HepG2 (cell line): ENCODE data around the gene COL9A2. TPM values are rescaled to one million over a fixed set of nuclear protein-coding genes. Genes with fewer than 3 reads are reported as not detected.

Experiments used
- BORCS8-MEF2B ChIP-seq: sonication (generic); formaldehyde crosslinking; IDR thresholded peaks from 2 replicates; pipeline ENCODE4 v1.8.0; 2022; ENCODE audit warnings: mild to moderate bottlenecking, missing genetic modification reagents
- CBX5 ChIP-seq: sonication (generic); formaldehyde crosslinking; IDR thresholded peaks from 2 replicates; pipeline ENCODE4 v1.4.0; 2020; ENCODE audit warnings: missing genetic modification reagents, borderline replicate concordance
- CENPX ChIP-seq: sonication (generic); formaldehyde crosslinking; IDR thresholded peaks from 2 replicates; pipeline ENCODE4 v1.9.0; 2021; ENCODE audit warnings: mild to moderate bottlenecking, missing genetic modification reagents, moderate library complexity
- DRAP1 ChIP-seq: IDR thresholded peaks from 2 replicates; pipeline ENCODE4 v1.6.1; 2016; ENCODE audit warnings: missing genetic modification reagents, missing compliant biosample characterization
- DZIP1 ChIP-seq: sonication (generic); formaldehyde crosslinking; IDR thresholded peaks from 2 replicates; pipeline ENCODE4 v1.5.0; 2020; ENCODE audit warnings: mild to moderate bottlenecking, missing genetic modification reagents
- ETV5 ChIP-seq: IDR thresholded peaks from 2 replicates; pipeline ENCODE4 v1.6.1; 2018; ENCODE audit warnings: missing biosample characterization, missing genetic modification reagents, inconsistent platforms, borderline replicate concordance
- HES4 ChIP-seq: sonication (generic); formaldehyde crosslinking; IDR thresholded peaks from 2 replicates; pipeline ENCODE4 v1.9.0; 2021; ENCODE audit warnings: mild to moderate bottlenecking, missing genetic modification reagents, borderline replicate concordance
- MIXL1 ChIP-seq: IDR thresholded peaks from 2 replicates; pipeline ENCODE4 v1.6.1; 2016
- SRF ChIP-seq: IDR thresholded peaks from 2 replicates; pipeline ENCODE4 v1.6.1; 2011; ENCODE audit warnings: mild to moderate bottlenecking, low read depth, low read length, moderate library complexity
- SYNCRIP ChIP-seq: fragments of 200-400 bp; formaldehyde crosslinking; IDR thresholded peaks from 2 replicates; pipeline ENCODE4 v1.6.1; 2018; ENCODE audit warnings: mild to moderate bottlenecking, low read depth, low read length; ENCODE audit not compliant: insufficient read depth
- ZFP82 ChIP-seq: sonication (generic); formaldehyde crosslinking; IDR thresholded peaks from 2 replicates; pipeline ENCODE4 v1.5.1; 2020; ENCODE audit warnings: mild to moderate bottlenecking, missing genetic modification reagents, borderline replicate concordance
- ZMYM4 ChIP-seq: sonication (generic); formaldehyde crosslinking; IDR thresholded peaks from 2 replicates; pipeline ENCODE4 v1.8.1; 2023; ENCODE audit warnings: mild to moderate bottlenecking, missing genetic modification reagents
- ZNF264 ChIP-seq: sonication (generic); formaldehyde crosslinking; IDR thresholded peaks from 2 replicates; pipeline ENCODE4 v1.4.0; 2020; ENCODE audit warnings: missing genetic modification reagents
- ZNF75D ChIP-seq: sonication (generic); formaldehyde crosslinking; IDR thresholded peaks from 2 replicates; pipeline ENCODE4 v1.8.1; 2023; ENCODE audit warnings: missing genetic modification reagents, mild to moderate bottlenecking, borderline replicate concordance
- ZNF772 ChIP-seq: sonication (generic); formaldehyde crosslinking; IDR thresholded peaks from 2 replicates; pipeline ENCODE4 v1.5.0; 2020; ENCODE audit warnings: mild to moderate bottlenecking, missing genetic modification reagents
- polyA plus RNA-seq, 8 experiments: library from polyadenylated mRNA; depleted of rRNA in 3 of 8; stranded (reverse) in 7 of 8; unstranded in 1 of 8; fragments of >200 nt; fragmentation: Illumina TruSeq in 4 of 8; extraction: Trizol in 4 of 8; gene quantifications; 2 replicates each; pipeline versions ENCODE4 v1.2.1 to v1.2.3, GENCODE V29; 2011 to 2016; ENCODE audit warnings: low read depth in 4 of 8, missing spikeins in 1 of 8, mixed read lengths in 1 of 8; ENCODE audit not compliant: insufficient read depth in 1 of 8
- total RNA-seq, 5 experiments: library from RNA; depleted of rRNA; stranded (reverse); fragments of >200 nt; fragmentation: Illumina TruSeq; extraction: Trizol; gene quantifications; 2 replicates each; pipeline ENCODE4 v1.2.3, GENCODE V29; 2016; ENCODE audit warnings: low read depth in 1 of 5
- TF ChIP-seq, protein P1 (sequence below): sonication (generic); formaldehyde crosslinking; IDR thresholded peaks from 2 replicates; pipeline ENCODE4 v1.4.0; 2020; ENCODE audit warnings: missing genetic modification reagents
- TF ChIP-seq, protein P2 (sequence below): sonication (generic); formaldehyde crosslinking; conservative IDR thresholded peaks from 2 replicates; pipeline ENCODE4 v1.4.0; 2020; ENCODE audit warnings: missing genetic modification reagents

COL9A2 gene
- total and polyA plus RNA-seq, 2 of the 13 experiments (the other 11 are each of a cell fraction or from before 2014, with no cell fraction given), result 20.2 to 26.9 TPM

DNA sequence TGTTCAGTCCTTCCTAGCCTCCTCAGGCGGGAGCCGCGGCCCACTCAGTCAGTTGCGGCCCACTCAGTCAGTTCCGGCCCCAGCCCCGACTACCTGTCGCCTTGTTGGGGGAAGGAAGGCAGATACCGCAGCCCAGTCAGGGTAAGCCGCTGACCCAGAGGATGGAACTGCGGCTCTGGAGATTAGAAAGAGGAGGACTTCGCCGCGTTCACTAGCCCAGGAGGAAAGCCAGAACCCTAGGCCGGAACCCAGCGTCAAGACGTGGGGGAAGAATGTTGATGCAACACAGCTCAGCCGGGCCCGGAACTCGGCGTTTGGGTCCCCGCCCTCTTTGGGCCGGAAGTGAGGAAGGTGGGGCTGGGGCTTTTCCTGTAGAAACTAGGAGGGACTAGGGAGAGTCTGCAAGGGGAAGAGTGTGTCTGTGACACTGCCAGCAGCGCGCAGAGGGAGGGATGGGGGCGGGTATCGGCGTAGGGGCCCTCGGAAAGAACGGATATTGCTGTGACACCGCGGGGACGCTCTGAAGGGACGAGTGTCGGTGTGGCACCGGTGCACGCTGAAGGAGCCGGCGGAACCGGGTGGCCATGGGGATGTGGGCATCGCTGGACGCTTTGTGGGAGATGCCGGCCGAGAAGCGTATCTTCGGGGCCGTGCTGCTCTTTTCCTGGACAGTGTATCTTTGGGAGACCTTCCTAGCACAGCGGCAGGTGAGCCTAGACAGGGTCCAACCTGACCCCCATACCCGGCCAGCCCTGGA lies 59.2 kb downstream of the COL9A2 start, which contains the start of gene ZMPSTE24 (continued):
- peak; percentile 84; the same call in 1 of the 2 replicates for TF ChIP-seq ZMYM4
- TF ChIP-seq ZNF772 (CRISPR knock-in tag), result no peak; the same call in 1 of the 2 replicates
- peak; percentile 87; the same call in 1 of the 2 replicates for TF ChIP-seq DZIP1 (CRISPR knock-in tag)
- peak; percentile 40; the same call in 1 of the 2 replicates for TF ChIP-seq MIXL1 (CRISPR knock-in tag)
- TF ChIP-seq BORCS8-MEF2B, result peak; percentile 70; the same call in 1 of the 2 replicates
- TF ChIP-seq, protein P1, sequence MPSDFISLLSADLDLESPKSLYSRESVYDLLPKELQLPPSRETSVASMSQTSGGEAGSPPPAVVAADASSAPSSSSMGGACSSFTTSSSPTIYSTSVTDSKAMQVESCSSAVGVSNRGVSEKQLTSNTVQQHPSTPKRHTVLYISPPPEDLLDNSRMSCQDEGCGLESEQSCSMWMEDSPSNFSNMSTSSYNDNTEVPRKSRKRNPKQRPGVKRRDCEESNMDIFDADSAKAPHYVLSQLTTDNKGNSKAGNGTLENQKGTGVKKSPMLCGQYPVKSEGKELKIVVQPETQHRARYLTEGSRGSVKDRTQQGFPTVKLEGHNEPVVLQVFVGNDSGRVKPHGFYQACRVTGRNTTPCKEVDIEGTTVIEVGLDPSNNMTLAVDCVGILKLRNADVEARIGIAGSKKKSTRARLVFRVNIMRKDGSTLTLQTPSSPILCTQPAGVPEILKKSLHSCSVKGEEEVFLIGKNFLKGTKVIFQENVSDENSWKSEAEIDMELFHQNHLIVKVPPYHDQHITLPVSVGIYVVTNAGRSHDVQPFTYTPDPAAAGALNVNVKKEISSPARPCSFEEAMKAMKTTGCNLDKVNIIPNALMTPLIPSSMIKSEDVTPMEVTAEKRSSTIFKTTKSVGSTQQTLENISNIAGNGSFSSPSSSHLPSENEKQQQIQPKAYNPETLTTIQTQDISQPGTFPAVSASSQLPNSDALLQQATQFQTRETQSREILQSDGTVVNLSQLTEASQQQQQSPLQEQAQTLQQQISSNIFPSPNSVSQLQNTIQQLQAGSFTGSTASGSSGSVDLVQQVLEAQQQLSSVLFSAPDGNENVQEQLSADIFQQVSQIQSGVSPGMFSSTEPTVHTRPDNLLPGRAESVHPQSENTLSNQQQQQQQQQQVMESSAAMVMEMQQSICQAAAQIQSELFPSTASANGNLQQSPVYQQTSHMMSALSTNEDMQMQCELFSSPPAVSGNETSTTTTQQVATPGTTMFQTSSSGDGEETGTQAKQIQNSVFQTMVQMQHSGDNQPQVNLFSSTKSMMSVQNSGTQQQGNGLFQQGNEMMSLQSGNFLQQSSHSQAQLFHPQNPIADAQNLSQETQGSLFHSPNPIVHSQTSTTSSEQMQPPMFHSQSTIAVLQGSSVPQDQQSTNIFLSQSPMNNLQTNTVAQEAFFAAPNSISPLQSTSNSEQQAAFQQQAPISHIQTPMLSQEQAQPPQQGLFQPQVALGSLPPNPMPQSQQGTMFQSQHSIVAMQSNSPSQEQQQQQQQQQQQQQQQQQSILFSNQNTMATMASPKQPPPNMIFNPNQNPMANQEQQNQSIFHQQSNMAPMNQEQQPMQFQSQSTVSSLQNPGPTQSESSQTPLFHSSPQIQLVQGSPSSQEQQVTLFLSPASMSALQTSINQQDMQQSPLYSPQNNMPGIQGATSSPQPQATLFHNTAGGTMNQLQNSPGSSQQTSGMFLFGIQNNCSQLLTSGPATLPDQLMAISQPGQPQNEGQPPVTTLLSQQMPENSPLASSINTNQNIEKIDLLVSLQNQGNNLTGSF (CRISPR knock-in tag), result no peak
- peak; percentile 98; the same call in 1 of the 2 replicates for TF ChIP-seq CBX5
- TF ChIP-seq CENPX (CRISPR knock-in tag), result no peak
- no peak for TF ChIP-seq ZNF75D (CRISPR knock-in tag)
- TF ChIP-seq DRAP1, result peak; percentile 57; the same call in 1 of the 2 replicates
- peak; percentile 75 for TF ChIP-seq ETV5 (CRISPR knock-in tag)
- TF ChIP-seq, protein P2, sequence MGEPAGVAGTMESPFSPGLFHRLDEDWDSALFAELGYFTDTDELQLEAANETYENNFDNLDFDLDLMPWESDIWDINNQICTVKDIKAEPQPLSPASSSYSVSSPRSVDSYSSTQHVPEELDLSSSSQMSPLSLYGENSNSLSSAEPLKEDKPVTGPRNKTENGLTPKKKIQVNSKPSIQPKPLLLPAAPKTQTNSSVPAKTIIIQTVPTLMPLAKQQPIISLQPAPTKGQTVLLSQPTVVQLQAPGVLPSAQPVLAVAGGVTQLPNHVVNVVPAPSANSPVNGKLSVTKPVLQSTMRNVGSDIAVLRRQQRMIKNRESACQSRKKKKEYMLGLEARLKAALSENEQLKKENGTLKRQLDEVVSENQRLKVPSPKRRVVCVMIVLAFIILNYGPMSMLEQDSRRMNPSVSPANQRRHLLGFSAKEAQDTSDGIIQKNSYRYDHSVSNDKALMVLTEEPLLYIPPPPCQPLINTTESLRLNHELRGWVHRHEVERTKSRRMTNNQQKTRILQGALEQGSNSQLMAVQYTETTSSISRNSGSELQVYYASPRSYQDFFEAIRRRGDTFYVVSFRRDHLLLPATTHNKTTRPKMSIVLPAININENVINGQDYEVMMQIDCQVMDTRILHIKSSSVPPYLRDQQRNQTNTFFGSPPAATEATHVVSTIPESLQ (CRISPR knock-in tag), result no peak
- no peak; the same call in 1 of the 2 replicates for TF ChIP-seq SRF
- peak; percentile 68; the same call in 1 of the 2 replicates for TF ChIP-seq HES4
- TF ChIP-seq ZNF264 (CRISPR knock-in tag), result 0 out of 2 replicates have a peak, but pooled peaks have one; percentile 48
- 0 out of 2 replicates have a peak, but pooled peaks have one; percentile 75 for TF ChIP-seq ZFP82 (CRISPR knock-in tag)
- TF ChIP-seq SYNCRIP, result no peak
